ENCODE results near the gene ZNF700. TPM values are rescaled to one million over a fixed set of nuclear protein-coding genes. Genes with fewer than 3 reads are reported as not detected.

The ZNF700 gene
- total and polyA plus RNA-seq, 2 donors (not counting 3 experiments of a cell fraction or from before 2014, with no cell fraction given): 2.3 to 7.9 TPM

- CTCF ChIA-PET: interaction anchor here (1.5 kb wide), 1 partner anchor 19 kb away, joined by 4 read pairs; no protein-coding TSS in a partner anchor
- H2AFZ ChIP-seq (ENCODE audit: low read depth, low read length): no peak overlapping the region
- no peak for DNase-seq (ENCODE audit: low read depth, low spot score)
Measured at GRCh38 chr19:11942843-11943108, 17.9 kb downstream of the ZNF700 start.

More at GRCh38 chr19:11942843-11943108, 17.9 kb downstream of the ZNF700 start:
- Histone ChIP-seq H3K4me3 (replicated peaks in 1 of 3; ENCODE audit: insufficient read depth in 1 of 3, low read depth in 1 of 3, low read length in 3 of 3) (no peak overlapping the region), H3K36me3 (ENCODE audit: control insufficient read depth in 2 of 2, extremely low read depth in 1 of 2, insufficient read depth in 2 of 2, low read length in 2 of 2) (no peaks in the 10 kb centered on the region), H3K79me2 (ENCODE audit: control insufficient read depth, insufficient read depth, low read length) (peaks cover 4% of the 10 kb centered on the region), H3K9ac (replicated peaks; ENCODE audit: extremely low read depth, insufficient read depth, low read length) (no peak overlapping the region), H3K4me2 (ENCODE audit: insufficient read depth, low read length) (no peak overlapping the region), H4K20me1 (replicated peaks; ENCODE audit: control insufficient read depth, extremely low read depth, insufficient read depth, low read length) (no peaks in the 10 kb centered on the region), H3K9me3 (replicated peaks; ENCODE audit: control insufficient read depth, insufficient read depth, low read length) (peaks cover 8% of the 10 kb centered on the region), H3K27ac (ENCODE audit: insufficient read depth, low read depth, low read length) (no peak overlapping the region), H3K27me3 (ENCODE audit: control insufficient read depth in 2 of 2, insufficient read depth in 2 of 2, low read length in 2 of 2) (no peaks in the 10 kb centered on the region), H3K4me1 (ENCODE audit: control insufficient read depth, extremely low read depth, insufficient read depth, low read length) (no peaks in the 10 kb centered on the region), H3K9me1 (replicated peaks; ENCODE audit: control insufficient read depth, extremely low read depth, insufficient read depth, low read length) (no peaks in the 10 kb centered on the region)
- BruUV-seq (replicated peaks): no TSS peak
- POLR2A ChIA-PET: no interaction called here
- dilution Hi-C loops (cut with MboI; ENCODE audit: extremely low pct_ligation_motif_present, low sequenced_read_pairs) (no loop called here), intact Hi-C loops (cut with micrococcal nuclease) (no loop called here)
- no peak for FAIRE-seq
- TF ChIP-seq EZH2 (IDR thresholded peaks at IDR 0.05; ENCODE audit: borderline replicate concordance, low read depth, low read length, severe bottlenecking) (no peak), MYC (IDR thresholded peaks at IDR 0.05; ENCODE audit: low read depth, low read length) (no peak), POLR2A (IDR thresholded peaks at IDR 0.05; ENCODE audit: low read depth, low read length) (no peak), GATA2 (IDR thresholded peaks at IDR 0.05; ENCODE audit: insufficient read depth, insufficient read length, low read depth, low read length) (no peak), POLR2AphosphoS5 (IDR thresholded peaks at IDR 0.05; ENCODE audit: insufficient read depth, low read depth, low read length) (no peak), FOS (IDR thresholded peaks at IDR 0.05; ENCODE audit: borderline replicate concordance, insufficient read depth, low read length) (no peak), JUN (IDR thresholded peaks at IDR 0.05; ENCODE audit: borderline replicate concordance, insufficient read depth, insufficient read length, low read depth) (no peak)
- TF ChIP-seq, protein P1, sequence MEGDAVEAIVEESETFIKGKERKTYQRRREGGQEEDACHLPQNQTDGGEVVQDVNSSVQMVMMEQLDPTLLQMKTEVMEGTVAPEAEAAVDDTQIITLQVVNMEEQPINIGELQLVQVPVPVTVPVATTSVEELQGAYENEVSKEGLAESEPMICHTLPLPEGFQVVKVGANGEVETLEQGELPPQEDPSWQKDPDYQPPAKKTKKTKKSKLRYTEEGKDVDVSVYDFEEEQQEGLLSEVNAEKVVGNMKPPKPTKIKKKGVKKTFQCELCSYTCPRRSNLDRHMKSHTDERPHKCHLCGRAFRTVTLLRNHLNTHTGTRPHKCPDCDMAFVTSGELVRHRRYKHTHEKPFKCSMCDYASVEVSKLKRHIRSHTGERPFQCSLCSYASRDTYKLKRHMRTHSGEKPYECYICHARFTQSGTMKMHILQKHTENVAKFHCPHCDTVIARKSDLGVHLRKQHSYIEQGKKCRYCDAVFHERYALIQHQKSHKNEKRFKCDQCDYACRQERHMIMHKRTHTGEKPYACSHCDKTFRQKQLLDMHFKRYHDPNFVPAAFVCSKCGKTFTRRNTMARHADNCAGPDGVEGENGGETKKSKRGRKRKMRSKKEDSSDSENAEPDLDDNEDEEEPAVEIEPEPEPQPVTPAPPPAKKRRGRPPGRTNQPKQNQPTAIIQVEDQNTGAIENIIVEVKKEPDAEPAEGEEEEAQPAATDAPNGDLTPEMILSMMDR (IDR thresholded peaks at IDR 0.05; ENCODE audit: extremely low read depth in 1 of 2, insufficient read depth in 1 of 2, low read depth in 1 of 2, low read length in 2 of 2): no peak
- TF ChIP-seq, protein P2, sequence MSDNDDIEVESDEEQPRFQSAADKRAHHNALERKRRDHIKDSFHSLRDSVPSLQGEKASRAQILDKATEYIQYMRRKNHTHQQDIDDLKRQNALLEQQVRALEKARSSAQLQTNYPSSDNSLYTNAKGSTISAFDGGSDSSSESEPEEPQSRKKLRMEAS (IDR thresholded peaks at IDR 0.05; ENCODE audit: insufficient read depth, insufficient read length): no peak

All from endothelial cell of umbilical vein (primary cell).